GM19455 (cell line): ENCODE measurements around the gene GOPC.

Experiments
- ATAC-seq: cut with Tn5 transposase; IDR thresholded peaks from one replicate; pipeline ENCODE4 v1.9.1; 2021; ENCODE audit not compliant: unreplicated experiment

Gene GOPC

DNA sequence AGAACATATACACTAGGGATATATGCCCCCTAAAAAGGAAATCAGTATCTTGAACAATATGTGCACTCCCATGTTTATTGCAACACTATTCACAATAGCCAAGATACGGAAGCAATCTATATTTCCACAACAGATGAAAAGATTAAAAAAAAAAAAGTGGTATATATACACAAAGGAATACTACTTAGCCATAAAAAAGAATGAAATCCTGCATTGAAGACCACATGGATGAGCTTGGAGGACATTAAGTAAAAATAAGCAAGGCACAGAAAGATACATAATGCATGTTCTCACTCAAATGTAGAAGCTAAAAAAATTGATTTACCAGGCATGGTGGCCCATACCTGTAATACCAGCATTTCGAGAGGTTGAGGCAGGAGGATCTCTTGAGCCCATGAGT, 4.6 kb downstream of the GOPC start:
- ATAC-seq: no peak

DNA sequence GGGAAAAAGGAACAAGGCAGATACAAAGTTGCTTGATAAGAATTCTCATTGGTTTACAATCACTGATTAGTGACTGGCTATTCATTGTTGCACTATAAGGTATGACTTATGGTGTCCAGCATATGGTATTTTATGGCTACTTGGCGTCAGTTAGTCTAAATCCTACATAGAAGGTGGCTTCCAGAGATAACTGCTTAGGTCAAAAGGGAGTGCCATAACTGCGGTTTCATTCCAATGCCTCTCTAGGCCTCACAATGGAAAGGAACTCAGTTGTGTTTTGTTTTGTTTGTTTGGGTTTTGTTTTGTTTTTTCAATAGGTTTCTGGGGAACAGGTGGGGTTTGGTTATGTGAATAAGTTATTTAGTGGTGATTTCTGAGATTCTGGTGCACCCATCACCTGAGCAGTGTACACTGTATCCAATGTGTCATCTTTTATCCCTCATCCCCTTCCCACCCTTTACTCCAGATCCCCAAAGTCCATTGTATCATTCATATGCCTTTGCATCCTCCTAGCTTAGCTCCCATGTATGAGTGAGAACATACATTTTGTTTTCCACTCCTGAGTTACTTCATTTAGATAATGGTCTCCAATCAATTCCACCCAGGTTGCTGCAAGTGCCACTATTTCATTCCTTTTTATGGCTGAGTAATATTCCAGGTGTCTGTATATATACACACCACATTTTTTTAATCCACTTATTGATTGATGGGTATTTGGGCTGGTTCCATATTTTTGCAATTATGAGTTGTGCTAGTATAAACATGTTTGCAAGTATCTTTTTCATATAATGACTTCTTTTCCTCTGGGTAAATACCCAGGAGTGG, 7.0 kb downstream of the GOPC start:
- ATAC-seq: no peak

DNA sequence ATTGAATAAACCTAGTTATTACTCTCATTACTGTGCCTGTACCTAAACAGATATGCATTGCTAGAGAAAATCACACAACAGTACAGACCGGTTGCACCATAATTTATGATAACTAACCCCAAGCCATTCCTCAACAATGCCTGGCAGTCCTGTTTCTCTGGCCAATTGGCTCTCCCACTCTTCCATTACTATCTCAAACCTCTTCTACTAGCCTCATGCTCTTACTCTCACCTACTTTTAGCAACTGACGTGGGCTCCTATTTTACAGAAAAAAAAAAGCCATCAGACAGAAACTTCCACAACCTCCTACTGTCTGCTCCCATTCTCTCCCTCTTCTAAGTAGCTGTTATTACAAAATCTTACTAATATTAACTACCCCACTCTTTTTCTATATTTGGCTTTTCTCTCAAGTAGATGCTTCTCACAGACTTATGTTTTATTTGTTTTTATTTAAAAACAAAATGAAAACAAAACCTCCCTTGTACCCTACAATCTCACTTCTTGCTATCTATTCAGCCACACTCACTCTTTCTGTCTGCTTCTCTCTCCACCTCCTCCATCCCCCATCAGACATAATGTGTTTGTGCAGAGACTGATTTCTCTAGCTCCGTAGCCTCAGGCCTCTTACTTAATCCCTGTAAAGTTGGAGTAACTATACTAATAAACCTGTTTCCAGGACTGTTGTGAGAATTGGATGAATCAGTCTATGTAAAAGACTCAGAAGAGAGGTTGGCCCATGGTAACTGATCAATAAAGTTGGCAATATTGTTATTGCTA, 9.1 kb downstream of the GOPC start:
- ATAC-seq: no peak

DNA sequence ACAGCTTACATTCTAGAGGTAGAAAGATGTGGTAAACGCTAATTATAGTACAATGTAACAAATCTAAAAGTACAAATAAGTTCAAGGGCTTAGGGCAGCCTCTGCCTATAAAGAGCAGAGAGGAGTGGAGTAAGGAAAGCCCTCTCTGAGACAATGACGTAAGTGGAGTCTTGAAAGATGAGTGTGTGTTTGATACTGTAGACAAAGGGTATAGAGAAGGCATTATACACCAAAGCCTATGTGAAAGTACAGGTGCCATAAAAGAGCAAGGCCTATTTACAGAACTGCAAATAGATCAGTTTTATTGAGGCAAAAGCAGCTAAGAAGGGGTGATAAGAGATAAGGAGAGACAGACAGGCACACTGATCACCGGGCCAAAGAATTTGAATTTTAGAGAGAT, 10.9 kb downstream of the GOPC start:
- ATAC-seq: no peak

DNA sequence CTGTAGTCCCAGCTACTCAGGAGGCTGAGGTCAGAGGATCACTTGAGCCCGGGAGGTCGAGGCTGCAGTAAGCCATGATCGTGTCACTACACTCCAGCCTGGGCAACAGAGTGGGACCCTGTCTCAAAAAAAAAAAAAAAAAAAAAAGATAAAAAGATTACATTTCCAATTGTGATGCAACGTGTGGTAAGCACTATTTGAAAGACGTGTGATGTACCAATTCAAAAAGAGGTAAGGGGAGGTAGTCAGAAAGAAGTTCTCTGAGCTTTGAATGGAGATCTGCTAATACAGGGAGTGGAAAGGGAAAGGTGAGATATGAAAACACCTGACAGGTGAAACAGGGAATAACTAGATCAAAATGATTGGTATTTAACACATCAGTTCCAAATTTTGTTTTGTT, 11.9 kb downstream of the GOPC start:
- no peak for ATAC-seq

DNA sequence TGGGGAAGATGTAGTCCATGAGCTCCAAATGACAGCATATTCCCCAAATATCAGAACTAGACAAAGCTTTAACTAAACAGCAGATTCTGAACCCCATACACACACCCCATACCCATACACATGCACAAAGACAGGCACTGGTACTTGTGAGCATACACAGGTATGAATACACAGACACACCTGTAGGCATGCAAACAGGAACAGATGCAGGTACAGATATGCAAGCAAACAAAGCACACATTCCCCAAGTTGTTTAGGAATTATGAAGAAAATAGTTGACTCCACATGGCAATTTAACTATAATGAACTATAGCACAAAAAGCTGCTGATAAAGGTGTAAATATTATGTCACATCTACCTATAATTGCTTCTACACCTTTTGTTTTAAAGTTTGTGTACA, 16.7 kb downstream of the GOPC start:
- no peak for ATAC-seq

DNA sequence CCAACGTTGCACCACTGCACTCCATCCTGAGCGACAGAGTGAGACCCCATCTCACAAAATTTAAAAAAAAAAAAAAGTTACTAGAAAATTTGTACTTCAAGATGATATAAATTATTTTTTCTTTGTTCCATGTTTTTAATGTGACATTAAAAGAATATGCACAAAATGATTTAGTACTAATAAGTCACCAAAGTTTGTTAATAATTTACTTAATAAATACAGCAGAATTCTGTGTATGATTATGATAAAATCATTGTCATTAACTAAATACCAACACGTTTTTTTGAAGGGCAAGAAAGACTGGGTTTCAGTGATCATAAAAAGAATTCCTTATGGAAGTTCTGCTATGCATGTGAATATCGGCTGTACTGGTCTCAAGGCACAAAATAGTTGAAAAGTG, 28.1 kb downstream of the GOPC start:
- ATAC-seq: no peak

DNA sequence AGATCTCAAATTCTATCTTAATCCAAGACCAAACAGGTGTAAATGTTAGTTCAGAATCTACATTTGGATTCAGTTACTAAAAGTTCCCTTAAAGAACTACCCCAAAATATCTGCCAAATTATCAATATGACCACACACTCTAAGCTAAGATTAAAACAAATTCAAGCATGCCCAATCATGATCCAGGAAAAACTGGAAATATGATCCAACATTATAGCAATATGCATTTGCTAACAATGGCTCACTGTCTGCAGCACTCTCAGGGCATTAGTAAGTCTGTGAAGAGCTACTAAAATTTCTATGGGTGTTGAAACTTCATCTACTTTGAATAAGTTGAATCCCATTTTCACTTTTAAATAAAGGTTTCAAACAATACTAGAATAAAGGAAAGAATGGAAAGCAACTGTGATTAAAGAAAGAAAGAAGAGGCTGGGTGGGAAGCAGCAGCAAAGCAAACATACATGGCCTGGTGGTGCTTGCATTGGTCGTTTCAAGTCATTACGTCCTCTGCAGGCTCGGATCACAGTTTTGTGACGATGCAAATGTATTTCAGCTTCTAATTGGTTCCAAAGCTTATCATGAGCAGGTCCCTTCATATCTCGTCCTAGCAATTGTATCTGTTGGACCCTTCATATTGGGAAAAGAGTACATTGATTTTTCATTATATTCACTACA, 29.2 kb downstream of the GOPC start:
- no peak for ATAC-seq

DNA sequence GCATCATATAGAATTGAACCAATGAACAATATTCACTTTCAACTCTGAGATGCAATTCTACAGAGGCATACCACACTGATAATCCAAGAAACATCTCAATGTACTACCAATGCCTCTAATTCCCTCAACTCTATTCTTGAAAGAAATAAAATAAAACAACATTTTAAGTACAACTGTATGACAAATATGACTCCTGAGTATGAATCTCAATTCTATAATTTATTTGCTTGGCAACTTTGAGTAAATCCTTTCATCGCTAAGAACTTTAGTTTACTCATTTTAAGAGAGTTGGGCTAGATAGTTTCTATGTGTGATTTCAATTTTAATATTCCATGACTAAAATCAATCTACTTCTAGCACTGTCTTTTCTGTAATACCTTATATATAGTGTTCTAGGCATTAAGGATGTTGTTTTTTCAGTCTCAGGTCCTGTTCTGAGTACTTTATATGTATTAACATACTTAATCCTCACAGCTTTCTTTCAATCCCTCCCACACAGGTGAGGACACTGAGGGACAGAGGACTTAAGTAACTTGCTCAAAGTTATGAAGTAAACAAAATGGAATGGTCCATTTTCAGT, 33.4 kb downstream of the GOPC start:
- no peak for ATAC-seq

DNA sequence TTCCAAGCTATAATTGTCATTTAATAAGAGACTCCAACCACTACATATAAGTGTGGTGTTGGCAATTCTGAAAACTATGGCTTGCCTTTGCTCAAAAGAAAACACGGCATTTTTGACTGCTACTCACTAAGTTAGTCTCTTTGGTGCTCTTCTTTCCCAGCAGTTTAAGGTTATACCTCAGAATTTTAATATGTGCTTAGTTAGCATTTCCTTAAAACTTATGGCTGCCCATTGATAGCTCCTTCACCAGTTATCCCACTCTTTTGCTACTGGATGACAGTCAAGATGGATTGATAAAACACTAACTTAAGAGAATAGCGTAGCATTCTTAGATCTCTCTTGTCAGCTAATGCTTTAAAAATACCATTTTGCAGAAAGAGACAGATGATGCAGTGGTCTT, 34.1 kb downstream of the GOPC start:
- ATAC-seq: no peak

DNA sequence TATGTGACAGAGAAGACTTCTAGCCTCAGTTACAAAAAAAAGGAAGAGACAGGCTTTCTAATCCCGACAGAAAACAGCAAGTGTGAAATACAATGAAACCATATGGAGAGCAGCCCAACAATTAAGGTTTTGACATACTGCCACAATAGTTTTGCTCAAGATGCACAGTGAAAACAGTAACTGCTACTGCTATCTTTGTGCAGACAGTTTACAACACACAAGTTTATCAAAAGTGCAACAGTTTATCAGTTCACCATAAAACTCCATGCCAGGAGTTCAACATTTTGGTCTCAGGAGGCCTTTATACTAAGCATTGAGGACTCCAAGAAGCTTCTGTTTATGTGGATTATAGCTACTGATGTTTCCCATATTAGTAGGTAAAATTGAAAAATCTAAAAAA, 37.6 kb downstream of the GOPC start:
- no peak for ATAC-seq

DNA sequence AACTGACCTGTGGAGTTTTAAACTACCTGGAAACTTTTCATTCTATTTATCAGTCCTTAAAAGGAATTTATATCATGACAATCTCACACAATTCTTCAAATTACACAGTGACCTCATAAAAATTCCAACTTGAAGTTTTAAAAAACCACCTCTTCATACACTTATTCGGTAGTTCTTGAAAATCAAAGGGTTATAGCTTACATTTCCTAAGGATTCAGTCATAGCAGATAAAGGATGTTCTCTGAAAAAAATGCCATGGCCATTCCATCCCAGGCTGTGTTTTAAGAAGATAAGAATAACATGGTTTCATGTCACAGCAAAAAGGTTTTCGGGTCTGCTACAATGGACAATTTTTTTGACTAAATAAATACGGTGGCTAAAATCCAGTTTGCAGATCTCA, 41.2 kb downstream of the GOPC start:
- ATAC-seq: no peak

DNA sequence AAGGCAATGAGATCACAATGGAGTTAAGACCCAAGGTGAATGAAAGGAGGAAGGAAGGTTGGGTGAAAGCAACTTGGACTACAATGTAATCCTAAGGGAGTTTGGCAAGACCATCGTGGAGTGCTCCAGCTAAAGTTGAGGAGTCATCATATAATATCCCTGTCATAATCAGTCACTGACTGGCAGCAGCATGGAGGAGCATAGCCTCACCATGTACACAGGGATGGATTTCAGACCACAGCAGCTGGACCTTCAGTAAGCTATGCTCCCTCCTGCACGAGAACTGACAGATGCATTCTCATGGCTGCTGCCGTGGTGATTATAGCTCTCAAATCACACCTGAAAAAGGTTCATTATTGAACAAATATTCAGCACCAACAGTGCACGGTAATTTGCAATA, 43.0 kb downstream of the GOPC start:
- ATAC-seq: no peak

DNA sequence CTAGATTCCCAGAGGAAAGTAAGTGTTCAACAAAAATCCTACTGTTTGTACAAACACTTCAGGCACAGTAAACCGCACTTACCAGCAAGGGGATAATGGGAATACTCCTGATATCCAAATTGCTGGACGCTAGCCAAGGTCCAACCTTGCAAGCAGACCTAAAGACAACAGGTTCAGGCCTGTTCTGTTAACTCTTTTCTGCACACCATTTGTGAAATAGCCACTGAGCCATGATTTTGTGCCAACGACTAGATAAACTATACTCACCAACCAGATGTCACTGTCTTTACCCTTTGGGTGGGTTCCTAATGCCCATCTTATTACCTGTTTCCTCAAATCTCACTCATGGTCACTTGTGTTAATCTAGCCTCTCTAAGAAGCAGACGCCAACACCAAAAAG, 43.5 kb downstream of the GOPC start:
- ATAC-seq: no peak

DNA sequence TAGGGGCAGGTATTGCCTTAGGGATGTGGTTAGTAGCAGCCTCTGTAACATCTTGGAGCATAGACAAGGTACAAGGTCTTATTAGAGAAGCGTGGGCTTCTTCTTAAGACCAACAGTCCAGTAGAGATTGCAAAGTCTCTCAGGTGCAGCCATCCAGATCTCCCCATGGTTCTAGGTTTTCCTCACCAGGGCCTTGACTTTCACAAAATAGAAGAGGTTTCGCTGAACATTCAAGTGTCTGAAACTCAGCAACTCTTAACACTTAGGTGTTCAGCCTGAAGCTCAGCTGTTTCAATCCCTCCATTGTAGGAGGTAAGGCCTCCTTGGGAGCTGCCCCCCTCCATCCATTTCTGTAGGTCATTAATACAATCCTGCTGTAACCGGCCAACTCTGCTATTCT, 44.4 kb downstream of the GOPC start:
- no peak for ATAC-seq

DNA sequence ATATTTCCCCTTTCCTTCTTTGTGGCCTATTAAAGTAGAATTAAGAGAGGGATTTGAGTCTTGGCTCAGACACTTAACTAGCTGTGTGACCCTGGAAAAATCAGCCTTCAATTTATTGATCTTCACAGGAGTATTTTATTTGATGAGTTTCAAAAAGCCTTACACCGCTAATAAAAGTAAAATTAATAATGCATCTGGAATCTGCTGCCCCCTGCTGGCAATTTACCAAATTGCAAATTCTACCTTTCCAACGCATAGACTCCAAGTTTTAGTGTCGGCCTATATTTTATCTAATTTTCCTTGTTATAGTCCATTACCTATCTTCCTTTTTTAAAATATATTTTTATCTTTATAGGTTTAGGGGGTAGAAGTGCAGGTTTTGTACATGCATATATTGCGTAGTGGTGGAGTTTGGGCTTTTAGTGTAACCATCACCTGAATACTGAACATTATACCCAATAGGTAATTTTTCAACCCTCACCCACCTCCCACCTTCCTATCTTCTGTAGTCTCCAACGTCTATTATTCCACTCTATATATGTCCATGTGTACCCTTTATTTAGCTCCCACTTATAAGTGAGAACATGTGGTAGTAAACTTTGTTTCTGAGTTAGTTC, 46.3 kb downstream of the GOPC start:
- ATAC-seq: no peak

DNA sequence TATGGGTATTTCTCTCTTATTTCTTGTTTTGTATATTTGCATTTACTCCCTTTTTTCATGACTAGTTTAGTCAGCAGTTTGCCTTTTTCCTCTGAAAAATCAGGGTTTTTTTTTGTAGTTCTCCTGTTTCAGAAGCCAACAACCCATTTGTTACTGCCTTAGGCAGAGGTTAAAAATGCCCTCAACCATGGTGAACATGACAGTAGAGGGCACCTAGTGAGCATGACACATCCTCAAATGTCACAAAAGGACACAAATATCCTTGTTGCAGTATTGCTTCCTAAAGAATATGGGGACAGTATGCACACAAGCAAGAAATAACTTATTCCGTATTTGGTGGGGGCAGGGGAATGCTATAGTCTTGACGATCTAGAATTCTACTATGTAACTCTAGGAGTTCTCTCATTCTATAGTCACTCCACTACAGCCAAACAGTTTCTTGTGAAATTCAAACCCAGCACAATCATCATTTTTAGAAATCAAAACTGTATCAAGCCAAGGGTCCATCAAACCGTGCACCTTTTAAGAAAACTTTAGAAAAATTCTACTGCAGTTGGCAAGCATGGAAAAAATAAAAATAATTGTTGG, 47.0 kb downstream of the GOPC start:
- ATAC-seq: no peak

DNA sequence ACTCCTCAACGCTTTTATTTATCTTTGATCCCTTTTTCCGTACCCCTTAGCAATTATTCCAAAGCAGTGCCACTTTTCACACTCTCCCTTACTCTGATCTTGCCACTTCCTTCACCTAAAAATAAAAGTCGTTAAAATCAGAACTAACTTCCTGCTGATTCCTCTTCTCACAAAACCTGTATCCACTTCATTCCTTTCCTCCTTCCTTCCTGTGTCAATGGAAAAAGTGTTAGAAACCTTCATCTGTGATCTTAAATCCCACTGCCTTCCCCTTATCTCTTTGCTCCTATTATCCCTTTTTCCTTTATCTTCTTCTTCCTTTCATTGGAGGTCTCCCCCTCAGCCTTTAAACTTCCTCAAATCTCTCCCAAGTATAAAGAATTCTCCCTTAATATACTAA, 49.2 kb downstream of the GOPC start:
- ATAC-seq: no peak

DNA sequence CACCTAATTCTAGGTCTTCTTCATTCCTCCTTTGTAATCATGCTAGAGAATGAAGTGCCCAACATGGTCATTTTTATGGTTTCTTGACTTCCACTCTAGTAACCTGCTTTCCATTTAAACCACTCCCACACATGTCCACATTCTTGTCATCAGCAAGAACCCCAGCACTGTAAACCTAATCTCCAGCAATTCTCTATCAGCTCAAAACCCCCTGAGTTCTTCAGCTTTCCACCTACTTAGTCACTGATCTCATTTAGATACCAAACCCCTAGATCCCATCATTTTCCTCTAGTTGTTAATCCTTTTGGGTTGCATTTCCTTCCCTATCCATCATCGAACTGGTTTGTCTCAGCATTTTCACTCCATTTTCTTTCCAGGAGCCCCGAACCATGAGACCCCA, 49.7 kb downstream of the GOPC start:
- ATAC-seq: no peak

DNA sequence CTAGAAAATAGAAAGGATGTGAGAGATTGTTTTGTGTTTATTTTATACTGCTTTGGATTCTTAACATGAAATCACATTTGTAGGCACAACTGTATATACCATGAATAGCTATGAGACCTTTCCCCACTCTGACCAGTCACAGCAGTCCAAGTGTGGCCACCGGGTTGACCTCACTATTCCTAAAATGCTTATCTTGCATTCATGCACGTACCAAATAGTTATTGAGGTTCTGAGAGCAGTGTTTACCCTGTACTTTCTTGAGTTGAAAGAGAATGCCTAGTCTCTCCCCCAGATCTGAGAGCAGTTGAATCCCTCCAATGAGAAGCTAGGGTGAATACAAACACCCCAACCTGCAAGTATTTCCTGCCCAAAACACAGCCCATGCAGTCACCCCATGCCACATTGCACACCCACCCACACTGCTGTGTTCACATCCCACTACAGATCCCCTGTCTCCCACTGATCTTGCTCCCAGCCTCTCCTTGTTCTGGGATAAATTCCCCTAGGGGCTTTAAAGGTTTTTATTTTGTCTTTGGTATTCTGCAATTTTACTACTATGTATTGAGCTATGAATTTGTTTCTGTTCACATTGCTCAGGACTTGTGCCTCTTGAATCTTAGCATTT, 51.6 kb downstream of the GOPC start:
- no peak for ATAC-seq
